CD14-positive monocyte (primary cell): ENCODE data around the gene CDH4. TPM values are rescaled to one million over a fixed set of nuclear protein-coding genes. Genes with fewer than 3 reads are reported as not detected.
A peak's percentile ranks its signal among the peaks of the same experiment; 100 is the strongest.

Source experiments
- DNase-seq, 3 donors: peaks; one replicate each; pipeline ENCODE4 v3.0.0-alpha.2; 2011 to 2022
- H2AFZ ChIP-seq: 2 replicates; pipeline ENCODE4 v1.6.0; 2012; ENCODE audit warnings: mild to moderate bottlenecking, low read depth, low read length, inconsistent platforms; ENCODE audit not compliant: insufficient read depth, poor library complexity, severe bottlenecking
- H3K27ac ChIP-seq, 2 donors: 1 replicate in 1 of 2; 2 replicates in 1 of 2; pipeline ENCODE4 v1.5.1; 2012 to 2013; ENCODE audit warnings: low read length in 2 of 2, control low read depth in 1 of 2, inconsistent platforms in 1 of 2, low read depth in 1 of 2, mild to moderate bottlenecking in 1 of 2
- H3K27me3 ChIP-seq, 2 donors: one replicate each; pipeline versions ENCODE4 v1.6.0 to v1.6.1; 2011 to 2013; ENCODE audit warnings: low read length in 2 of 2; ENCODE audit not compliant: control insufficient read depth in 2 of 2, insufficient read depth in 2 of 2
- H3K36me3 ChIP-seq, 2 donors: replicated peaks in 1 of 2; 1 replicate in 1 of 2; 2 replicates in 1 of 2; pipeline versions ENCODE4 v1.5.1 to v1.6.1; 2012 to 2013; ENCODE audit warnings: low read length in 2 of 2, control low read depth in 1 of 2, inconsistent platforms in 1 of 2, mild to moderate bottlenecking in 1 of 2; ENCODE audit not compliant: insufficient read depth in 2 of 2, control insufficient read depth in 1 of 2
- H3K4me1 ChIP-seq, 2 donors: 1 replicate in 1 of 2; 2 replicates in 1 of 2; pipeline versions ENCODE4 v1.5.1 to v1.6.1; 2012 to 2013; ENCODE audit warnings: low read length in 2 of 2, control low read depth in 1 of 2, inconsistent platforms in 1 of 2, mild to moderate bottlenecking in 1 of 2, moderate library complexity in 1 of 2; ENCODE audit not compliant: insufficient read depth in 2 of 2, control insufficient read depth in 1 of 2
- H3K4me2 ChIP-seq: replicated peaks from 2 replicates; pipeline ENCODE3; 2012; ENCODE audit warnings: low read length, moderate library complexity, mild to moderate bottlenecking; ENCODE audit not compliant: poor library complexity, severe bottlenecking; ENCODE audit errors: extremely low read depth
- H3K4me3 ChIP-seq, 3 experiments: fragments of 200-600 bp in 1 of 3; sonication (generic) in 1 of 3; replicated peaks in 1 of 3; 1 replicate in 2 of 3; 2 replicates in 1 of 3; pipeline ENCODE4 v1.5.1; 2011 to 2013; ENCODE audit warnings: low read length in 3 of 3, mild to moderate bottlenecking in 3 of 3, control low read depth in 2 of 3, low read depth in 2 of 3, inconsistent platforms in 1 of 3, moderate library complexity in 1 of 3
- H3K79me2 ChIP-seq: 2 replicates; pipeline ENCODE4 v1.6.0; 2012; ENCODE audit warnings: mild to moderate bottlenecking, control low read depth, inconsistent platforms, low read length, moderate library complexity; ENCODE audit not compliant: insufficient read depth
- H3K9ac ChIP-seq: 2 replicates; pipeline ENCODE4 v1.6.0; 2017; ENCODE audit warnings: low read length, mild to moderate bottlenecking; ENCODE audit not compliant: insufficient read depth, poor library complexity, severe bottlenecking
- H3K9me3 ChIP-seq, 2 donors: replicated peaks in 1 of 2; 1 replicate in 1 of 2; 2 replicates in 1 of 2; pipeline versions ENCODE4 v1.5.1 to v1.6.1; 2012 to 2013; ENCODE audit warnings: low read length in 2 of 2, control low read depth in 1 of 2; ENCODE audit not compliant: control insufficient read depth in 1 of 2, insufficient read depth in 1 of 2
- H4K20me1 ChIP-seq: 2 replicates; pipeline ENCODE4 v1.6.0; 2012; ENCODE audit warnings: mild to moderate bottlenecking, low read length, control low read depth, moderate library complexity; ENCODE audit not compliant: insufficient read depth
- H3K27ac Mint-ChIP-seq, 7 donors: one replicate each; pipeline ENCODE4 v1.8.0; 2020; ENCODE audit warnings: mild to moderate bottlenecking in 7 of 7, mixed read lengths in 7 of 7, moderate library complexity in 6 of 7, inconsistent platforms in 2 of 7
- H3K27me3 Mint-ChIP-seq, 3 donors: one replicate each; pipeline ENCODE4 v1.8.0; 2021 to 2022; ENCODE audit warnings: low read depth in 3 of 3, mild to moderate bottlenecking in 3 of 3, mixed read lengths in 3 of 3, moderate library complexity in 3 of 3, inconsistent platforms in 1 of 3
- H3K36me3 Mint-ChIP-seq, 2 donors: one replicate each; pipeline ENCODE4 v1.8.0; 2020; ENCODE audit warnings: mixed read lengths in 2 of 2, inconsistent platforms in 1 of 2, mild to moderate bottlenecking in 1 of 2
- H3K4me1 Mint-ChIP-seq: one replicate; pipeline ENCODE4 v1.8.0; 2020; ENCODE audit warnings: mild to moderate bottlenecking, mixed read lengths
- H3K4me3 Mint-ChIP-seq, 2 donors: one replicate each; pipeline ENCODE4 v1.8.0; 2020; ENCODE audit warnings: mild to moderate bottlenecking in 2 of 2, mixed read lengths in 2 of 2, moderate library complexity in 1 of 2
- H3K9me3 Mint-ChIP-seq, 7 donors: one replicate each; pipeline ENCODE4 v1.8.0; 2020 to 2022; ENCODE audit warnings: mixed read lengths in 7 of 7, mild to moderate bottlenecking in 6 of 7, moderate library complexity in 6 of 7, inconsistent platforms in 2 of 7
- CTCF ChIP-seq: fragments of 200-600 bp; IDR thresholded peaks from one replicate; pipeline ENCODE4 v1.8.0; 2022; ENCODE audit warnings: antibody characterized with exemption, mild to moderate bottlenecking
- WGBS: methylation state at CpG from one replicate; pipeline ENCODE4 v1.1.5; 2013; ENCODE audit warnings: missing lambda C conversion rate; ENCODE audit not compliant: insufficient coverage; 5-methylcytosine and 5-hydroxymethylcytosine counted together
- intact Hi-C, 2 donors: fragments of 100-400 bp; cut with micrococcal nuclease; formaldehyde crosslinking; loops; one replicate each; pipeline versions ENCODE4 v1.15.0 to v1.15.1; 2023
- polyA plus RNA-seq, 3 donors: library from polyadenylated mRNA; depleted of rRNA in 1 of 3; unstranded in 2 of 3; stranded (reverse) in 1 of 3; fragments of 300-500 nt in 2 of 3; fragments of >200 nt in 1 of 3; fragmentation: Illumina TruSeq in 2 of 3; gene quantifications; 1 replicate in 2 of 3; 2 replicates in 1 of 3; pipeline ENCODE4 v1.2.3, GENCODE V29; 2012 to 2021

Gene CDH4
- polyA plus RNA-seq, 3 donors: not detected

GRCh38 chr20:61896058-61896961 is 644.2 kb downstream of the CDH4 start:
- DNase-seq: no peak
- Mint-ChIP-seq H3K4me1 (no peaks in the 10 kb centered on the region), H3K4me3 (no peak overlapping the region), H3K9me3 (peaks cover 0 to 11% (median 5%) of the 10 kb centered on the region in 7 donors), H3K36me3 (no peaks in the 10 kb centered on the region), H3K27me3 (peaks cover 2 to 9% (median 7%) of the 10 kb centered on the region in 3 donors), H3K27ac (peak overlapping the region in 1 of 7 donors; percentile 66)
- Histone ChIP-seq H3K4me2 (no peak overlapping the region), H2AFZ (no peak overlapping the region), H3K4me1 (no peaks in the 10 kb centered on the region), H3K9me3 (peaks cover 0 to 13% of the 10 kb centered on the region in 2 donors), H3K27ac (no peak overlapping the region), H3K36me3 (no peaks in the 10 kb centered on the region), H3K9ac (no peak overlapping the region), H3K27me3 (no peaks in the 10 kb centered on the region), H3K4me3 (no peak overlapping the region), H4K20me1 (no peaks in the 10 kb centered on the region), H3K79me2 (no peaks in the 10 kb centered on the region)
- intact Hi-C loops: no loop called here
- peak; percentile 44 for TF ChIP-seq CTCF
- 50% methylated on average over 26 of the region's 28 CpGs for WGBS

GRCh38 chr20:61897401-61898295 is 645.6 kb downstream of the CDH4 start:
- Histone ChIP-seq H3K4me1 (no peaks in the 10 kb centered on the region), H3K9ac (no peak overlapping the region), H4K20me1 (no peaks in the 10 kb centered on the region), H3K4me3 (no peak overlapping the region), H2AFZ (no peak overlapping the region), H3K4me2 (no peak overlapping the region), H3K79me2 (no peaks in the 10 kb centered on the region), H3K9me3 (peaks cover 0 to under 1% of the 10 kb centered on the region in 2 donors), H3K36me3 (no peaks in the 10 kb centered on the region), H3K27me3 (no peaks in the 10 kb centered on the region), H3K27ac (no peak overlapping the region)
- Mint-ChIP-seq H3K4me1 (no peaks in the 10 kb centered on the region), H3K4me3 (no peak overlapping the region), H3K9me3 (peaks cover 0 to 5% (median 0%) of the 10 kb centered on the region in 7 donors), H3K27ac (peak overlapping the region in 1 of 7 donors; percentile 20), H3K36me3 (no peaks in the 10 kb centered on the region), H3K27me3 (peaks cover 2 to 8% (median 6%) of the 10 kb centered on the region in 3 donors)
- WGBS: 94% methylated on average over 26 of the region's 26 CpGs
- TF ChIP-seq CTCF: no peak
- no peak for DNase-seq
- intact Hi-C loops: no loop called here
